HG02610 (cell line): ENCODE data around the gene SIX6.

ENCODE experiments used
- ATAC-seq: cut with Tn5 transposase; IDR thresholded peaks from one replicate; pipeline ENCODE4 v1.9.1; 2021; ENCODE audit warnings: mild to moderate bottlenecking, moderate library complexity; ENCODE audit not compliant: unreplicated experiment

Gene SIX6

DNA sequence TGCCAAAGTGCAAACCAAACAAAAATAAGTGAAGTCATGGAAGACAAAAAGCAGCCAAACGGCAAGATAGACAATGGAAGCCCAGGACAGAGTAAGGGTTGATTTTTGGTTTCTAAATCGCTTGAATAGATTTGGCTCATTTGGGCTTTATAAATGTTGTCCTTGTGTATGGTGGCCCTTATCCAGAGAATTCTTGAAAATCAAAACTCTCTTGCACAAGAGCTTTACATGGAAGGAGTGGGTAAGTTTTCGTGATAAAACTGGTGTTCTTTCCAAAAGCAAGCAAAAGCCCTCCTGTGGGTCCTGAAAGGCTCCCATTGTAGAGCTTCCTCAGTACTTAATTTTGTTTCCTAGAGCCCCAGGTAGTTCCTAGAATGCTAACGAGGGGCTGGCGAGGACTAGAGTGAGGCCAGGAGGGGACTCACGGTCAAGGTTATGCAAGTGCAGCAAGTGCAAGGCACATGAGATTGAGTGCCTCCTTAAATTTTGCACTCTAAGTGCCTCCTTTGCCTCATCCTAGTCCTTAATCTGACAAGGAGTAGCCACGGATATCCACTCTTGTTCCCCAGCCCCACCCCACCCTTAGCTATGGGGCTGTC is 4.1 kb downstream of the SIX6 start:
- ATAC-seq = no peak

DNA sequence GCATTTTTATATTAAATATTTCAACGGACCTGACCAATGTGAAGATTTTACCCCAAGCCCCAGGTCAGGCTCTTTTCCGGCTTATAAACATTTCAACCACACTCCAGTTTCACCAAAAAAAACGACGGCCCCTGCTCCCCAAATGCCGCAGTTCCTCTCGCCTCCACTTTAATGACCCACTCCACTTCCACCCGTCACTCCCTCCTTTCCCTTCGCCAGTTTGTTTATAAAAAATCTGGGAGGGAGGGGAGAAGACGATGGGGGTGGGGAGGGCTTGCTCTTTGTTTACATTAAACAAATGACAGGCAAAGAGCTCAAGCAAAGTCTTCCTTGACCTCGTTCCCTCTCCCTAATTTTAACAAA is 5.4 kb downstream of the SIX6 start:
- no peak for ATAC-seq

DNA sequence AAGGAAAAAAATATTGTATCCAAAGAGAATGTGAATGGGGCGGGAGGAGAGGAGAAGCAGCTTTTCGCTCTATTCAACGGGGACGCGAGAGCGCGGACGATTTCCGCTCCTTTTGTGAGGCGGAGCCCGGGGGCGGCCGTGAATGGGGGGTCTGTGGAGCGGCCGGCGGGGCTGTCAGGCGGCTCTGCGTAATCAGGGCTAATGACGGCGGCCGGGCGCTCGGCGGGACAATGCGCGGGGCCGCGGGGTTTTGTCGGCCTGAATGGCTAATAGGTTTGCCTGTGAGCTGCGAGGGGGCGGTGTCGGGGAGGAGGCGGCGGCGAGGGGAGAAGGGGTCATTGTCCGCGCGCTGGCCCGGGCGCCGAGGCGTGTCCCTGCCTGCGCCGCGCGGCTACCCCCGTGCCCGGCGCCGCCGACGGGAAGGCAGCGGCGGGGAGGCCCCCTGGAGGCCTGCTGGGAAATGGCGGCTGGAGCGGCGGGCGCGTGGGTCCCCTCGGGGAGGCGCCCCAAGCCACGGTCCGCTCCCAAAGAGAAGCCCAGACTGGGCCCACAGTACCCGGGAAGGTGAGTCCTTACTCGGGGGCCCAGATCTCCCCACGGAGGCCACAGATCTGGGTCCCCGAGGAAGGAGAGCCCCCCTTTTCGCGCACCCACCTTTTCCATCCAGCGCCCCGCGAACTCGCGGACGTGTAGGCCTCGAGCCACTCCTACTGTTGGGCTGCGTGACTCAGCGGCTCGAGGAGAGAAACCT is 6.0 kb downstream of the SIX6 start:
- peak; percentile 62 for ATAC-seq

GRCh38 chr14:60515511-60516289 is 6.8 kb downstream of the SIX6 start:
- ATAC-seq = no peak

DNA sequence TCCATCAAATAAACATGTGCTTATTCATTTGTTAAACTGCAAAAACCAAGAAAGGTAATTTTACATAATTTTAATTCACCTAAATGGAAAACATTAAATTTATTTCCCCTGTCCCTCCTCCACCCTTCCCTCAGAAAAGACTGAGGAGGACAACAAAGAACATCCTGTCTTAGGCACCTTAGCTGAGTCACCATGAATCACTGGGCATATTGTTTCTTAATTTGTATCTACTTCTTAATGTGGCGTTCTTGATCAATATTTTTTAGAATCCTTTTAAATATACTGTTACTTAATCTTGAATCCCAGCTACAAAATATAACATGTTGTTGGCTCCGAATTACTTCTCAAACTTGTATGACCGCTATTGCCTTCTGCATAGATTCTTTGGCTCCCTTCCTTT is 23.5 kb downstream of the SIX6 start:
- no peak for ATAC-seq

- no peak for ATAC-seq
Measured at GRCh38 chr14:60537663-60538062, 28.7 kb downstream of the SIX6 start.

- ATAC-seq = no peak
Measured at GRCh38 chr14:60544659-60545058, 35.7 kb downstream of the SIX6 start.

GRCh38 chr14:60553808-60554207 is 44.9 kb downstream of the SIX6 start:
- no peak for ATAC-seq

DNA sequence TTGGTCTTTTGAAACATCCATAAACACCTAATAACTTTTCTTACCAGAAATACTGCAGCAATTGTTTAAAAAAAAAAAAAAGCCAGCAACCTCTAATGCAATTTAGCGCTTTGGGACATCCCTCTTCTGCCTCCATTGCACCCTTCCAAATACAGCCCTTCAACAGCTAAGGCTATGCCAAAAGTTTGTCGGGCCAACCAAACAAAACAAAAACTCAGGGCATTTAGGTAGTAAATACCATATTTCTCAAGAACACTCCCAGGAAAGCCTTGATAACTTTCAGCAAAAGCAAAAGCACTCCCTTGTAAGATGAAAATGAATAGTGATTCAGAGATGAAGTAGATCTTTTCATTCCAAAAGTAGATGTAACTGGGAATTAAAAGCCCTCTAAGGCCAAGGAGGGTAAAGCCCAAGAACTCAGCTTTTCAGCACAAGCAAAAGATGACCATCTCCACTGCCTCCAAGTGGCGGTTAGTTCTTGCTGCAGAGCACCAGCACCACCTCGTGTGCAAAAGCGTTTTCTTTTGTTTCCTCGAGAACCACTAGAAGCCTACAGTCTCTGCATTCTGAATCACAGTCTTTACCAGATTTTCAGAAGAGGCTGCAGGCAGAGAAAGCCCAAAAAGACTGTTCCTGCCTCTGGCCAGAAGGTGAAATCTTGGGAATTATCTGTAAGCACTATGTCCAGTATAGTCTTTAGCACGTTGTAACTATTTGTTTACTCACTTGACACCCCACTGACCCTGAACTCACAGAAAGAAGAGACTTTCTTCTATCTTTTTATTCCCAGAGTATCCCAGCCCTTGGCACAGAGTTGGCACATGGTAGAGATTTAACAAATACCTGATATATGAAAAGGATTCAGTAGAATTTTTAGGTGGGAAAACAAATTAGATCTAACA is 53.1 kb downstream of the SIX6 start:
- peak; percentile 54 for ATAC-seq
